ENCODE results near the gene MAP2K5.

MAP2K5 gene

GRCh38 chr15:67692573-67692972 is 150.1 kb downstream of the MAP2K5 start:
- ChIA-PET CTCF (no interaction called here), POLR2A (ENCODE audit: low non-redundant PET) (no interaction called here)
- no peak for DNase-seq (ENCODE audit: low spot score)
- H3K27ac ChIP-seq = no peak overlapping the region
- TF ChIP-seq CTCF (conservative IDR thresholded peaks at IDR 0.05; ENCODE audit: low read depth) = no peak

GRCh38 chr15:67696087-67696486 is 153.6 kb downstream of the MAP2K5 start:
- DNase-seq (ENCODE audit: low spot score) = no peak
- CTCF ChIA-PET = no interaction called here
- POLR2A ChIA-PET (ENCODE audit: low non-redundant PET) = no interaction called here
- no peak overlapping the region for H3K27ac ChIP-seq
- TF ChIP-seq CTCF (conservative IDR thresholded peaks at IDR 0.05; ENCODE audit: low read depth) = no peak

GRCh38 chr15:67700023-67700422 is 157.5 kb downstream of the MAP2K5 start:
- no peak for DNase-seq (ENCODE audit: low spot score)
- no peak overlapping the region for H3K27ac ChIP-seq
- POLR2A ChIA-PET (ENCODE audit: low non-redundant PET) = no interaction called here
- CTCF ChIA-PET = interaction anchor here (0.5 to 0.6 kb wide), 2 partner anchors 358 to 1162 kb away, joined by 3 to 4 read pairs; no protein-coding TSS in a partner anchor
- no peak for TF ChIP-seq CTCF (conservative IDR thresholded peaks at IDR 0.05; ENCODE audit: low read depth)

GRCh38 chr15:67701669-67702068 is 159.2 kb downstream of the MAP2K5 start:
- ChIA-PET CTCF (interaction anchor here (0.8 kb wide), 1 partner anchor 71 kb away, joined by 3 read pairs; no protein-coding TSS in a partner anchor), POLR2A (ENCODE audit: low non-redundant PET) (no interaction called here)
- no peak for TF ChIP-seq CTCF (conservative IDR thresholded peaks at IDR 0.05; ENCODE audit: low read depth)
- no peak overlapping the region for H3K27ac ChIP-seq
- DNase-seq (ENCODE audit: low spot score) = no peak

GRCh38 chr15:67707520-67708283 is 165.2 kb downstream of the MAP2K5 start:
- TF ChIP-seq CTCF (conservative IDR thresholded peaks at IDR 0.05; ENCODE audit: low read depth) = no peak
- CTCF ChIA-PET = no interaction called here
- POLR2A ChIA-PET (ENCODE audit: low non-redundant PET) = no interaction called here
- H3K27ac ChIP-seq = no peak overlapping the region
- DNase-seq (ENCODE audit: low spot score) = no peak

GRCh38 chr15:67708500-67708899 is 166.0 kb downstream of the MAP2K5 start:
- H3K27ac ChIP-seq = no peak overlapping the region
- no peak for DNase-seq (ENCODE audit: low spot score)
- TF ChIP-seq CTCF (conservative IDR thresholded peaks at IDR 0.05; ENCODE audit: low read depth) = no peak
- ChIA-PET CTCF (no interaction called here), POLR2A (ENCODE audit: low non-redundant PET) (no interaction called here)

Measured in RWPE1 (cell line).